ENCODE data around the gene PLD6. TPM values are rescaled to one million over a fixed set of nuclear protein-coding genes. Genes with fewer than 3 reads are reported as not detected.

The PLD6 gene
- total RNA-seq, 4 donors from 2014 or later = 1.6 to 3.5 TPM; not detected in 2

GRCh38 chr17:17216776-17217175 is 10.6 kb upstream of the PLD6 start:
- no peak for DNase-seq
- H3K27me3 ChIP-seq = no peaks in the 10 kb centered on the region
- H3K4me3 ChIP-seq = no peak overlapping the region
- H3K4me1 ChIP-seq = no peaks in the 10 kb centered on the region
- H3K27ac ChIP-seq = no peak overlapping the region
- H3K9me3 ChIP-seq = no peaks in the 10 kb centered on the region
- H3K36me3 ChIP-seq = peaks cover 0 to 96% (median 0%) of the 10 kb centered on the region in 3 donors
- TF ChIP-seq CTCF (IDR thresholded peaks at IDR 0.05) = no peak
- TF ChIP-seq POLR2A (IDR thresholded peaks at IDR 0.05) = no peak

GRCh38 chr17:17216236-17216635 is 10.1 kb upstream of the PLD6 start:
- no peak overlapping the region for H3K27ac ChIP-seq
- TF ChIP-seq POLR2A (IDR thresholded peaks at IDR 0.05) (no peak), CTCF (IDR thresholded peaks at IDR 0.05) (no peak)

GRCh38 chr17:17215575-17215974 is 9.4 kb upstream of the PLD6 start:
- peaks cover 0 to 94% (median 0%) of the 10 kb centered on the region in 3 donors for H3K36me3 ChIP-seq
- H3K27ac ChIP-seq = no peak overlapping the region
- TF ChIP-seq CTCF (IDR thresholded peaks at IDR 0.05) (no peak), POLR2A (IDR thresholded peaks at IDR 0.05) (no peak)
- no peak for DNase-seq
- H3K4me3 ChIP-seq = no peak overlapping the region
- no peaks in the 10 kb centered on the region for H3K9me3 ChIP-seq
- no peaks in the 10 kb centered on the region for H3K4me1 ChIP-seq
- H3K27me3 ChIP-seq = no peaks in the 10 kb centered on the region

More at GRCh38 chr17:17216236-17216635, 10.1 kb upstream of the PLD6 start:
- no peak for DNase-seq
- no peaks in the 10 kb centered on the region for H3K27me3 ChIP-seq
- H3K36me3 ChIP-seq = peaks cover 0 to 96% (median 0%) of the 10 kb centered on the region in 3 donors
- H3K4me3 ChIP-seq = no peak overlapping the region
- H3K4me1 ChIP-seq = no peaks in the 10 kb centered on the region
- H3K9me3 ChIP-seq = no peaks in the 10 kb centered on the region

- no peaks in the 10 kb centered on the region for H3K9me3 ChIP-seq
- DNase-seq = no peak
- no peaks in the 10 kb centered on the region for H3K27me3 ChIP-seq
- no peaks in the 10 kb centered on the region for H3K4me1 ChIP-seq
- no peak overlapping the region for H3K4me3 ChIP-seq
- H3K27ac ChIP-seq = no peak overlapping the region
- no peak for TF ChIP-seq CTCF (IDR thresholded peaks at IDR 0.05)
- no peak for TF ChIP-seq POLR2A (IDR thresholded peaks at IDR 0.05)
- peaks cover 0 to 86% (median 0%) of the 10 kb centered on the region in 3 donors for H3K36me3 ChIP-seq
These were observed 8.7 kb upstream of the PLD6 start for GRCh38 chr17:17214646-17215436.

GRCh38 chr17:17213775-17214174 is 7.6 kb upstream of the PLD6 start:
- peaks cover 0 to 77% (median 0%) of the 10 kb centered on the region in 3 donors for H3K36me3 ChIP-seq

More at GRCh38 chr17:17213775-17214174, 7.6 kb upstream of the PLD6 start:
- Histone ChIP-seq H3K9me3 (no peaks in the 10 kb centered on the region), H3K4me3 (no peak overlapping the region), H3K4me1 (no peaks in the 10 kb centered on the region), H3K27me3 (no peaks in the 10 kb centered on the region), H3K27ac (no peak overlapping the region)
- no peak for DNase-seq
- no peak for TF ChIP-seq CTCF (IDR thresholded peaks at IDR 0.05)
- TF ChIP-seq POLR2A (IDR thresholded peaks at IDR 0.05) = no peak

Measured in Peyer's patch (tissue), 4 donors.